T follicular helper cell (primary cell): Measurements from ENCODE around the gene MAP6.
"Not testable (repeated sequence)": the region's sequence is repeated elsewhere in the genome, so short reads cannot be mapped to it uniquely, and the experiment has no call there.

Source experiments
- DNase-seq: peaks from one replicate; pipeline ENCODE4 v3.0.0-alpha.2; 2020; ENCODE audit warnings: low read depth

Gene MAP6

DNA sequence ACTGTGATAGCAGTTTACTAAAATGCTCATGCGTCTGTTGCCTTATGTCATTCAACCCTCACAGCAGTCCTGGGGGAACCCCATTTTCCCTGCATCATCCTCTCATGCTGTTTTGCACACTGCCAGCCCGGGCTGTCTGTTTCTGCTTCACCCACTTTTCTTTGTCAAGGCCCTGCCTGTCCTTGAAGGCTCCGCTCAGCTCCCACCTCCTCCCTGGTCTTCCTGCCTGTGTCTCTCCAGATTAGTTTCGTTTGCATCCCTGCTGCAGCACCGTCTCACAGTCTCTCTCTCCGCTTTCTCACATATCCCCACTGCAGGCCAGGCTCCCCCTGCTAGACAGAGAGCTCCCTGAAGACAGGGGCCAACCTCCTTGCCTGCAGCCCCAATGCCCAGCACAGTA, 76.9 kb downstream of the MAP6 start:
- no peak for DNase-seq

DNA sequence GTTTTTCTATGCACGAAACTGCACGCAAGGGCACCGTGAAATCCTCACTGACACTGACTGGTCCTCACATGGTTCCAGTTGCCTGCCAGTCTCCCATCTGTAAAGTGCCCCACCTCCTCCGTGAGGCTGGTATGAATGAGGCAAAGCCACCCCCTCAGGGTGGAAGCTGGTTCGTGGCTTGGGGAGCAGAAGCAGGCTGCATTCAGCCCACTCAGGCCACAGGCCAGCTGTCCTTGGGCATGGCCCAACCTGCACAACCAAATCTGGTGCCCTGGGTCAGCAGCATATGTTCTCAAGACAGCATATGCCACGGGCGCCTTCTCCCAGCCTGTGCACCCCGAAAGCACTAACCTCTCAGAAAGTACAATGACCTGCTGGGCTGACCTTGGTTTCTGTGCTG, 77.5 kb downstream of the MAP6 start:
- DNase-seq, result no peak

DNA sequence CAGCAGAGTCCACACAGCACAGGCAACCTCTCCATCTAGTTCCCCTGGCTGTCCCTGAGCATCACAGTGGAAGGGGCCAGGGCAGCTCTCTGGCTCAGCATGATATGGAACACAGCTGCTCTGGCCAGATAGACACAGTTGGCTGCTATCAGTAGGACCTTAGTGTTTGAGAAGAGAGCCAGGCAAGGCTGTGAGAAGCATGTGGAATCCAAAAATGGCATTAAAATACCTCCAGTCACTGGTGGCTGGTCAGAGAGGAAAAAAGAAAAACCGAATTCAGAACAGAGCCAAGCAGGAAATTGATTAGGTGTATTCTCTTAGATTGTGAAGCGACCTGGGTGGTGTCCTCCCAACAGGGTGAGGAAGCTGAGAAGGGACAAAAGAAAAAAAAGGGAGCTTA, 78.9 kb downstream of the MAP6 start:
- DNase-seq, result no peak

DNA sequence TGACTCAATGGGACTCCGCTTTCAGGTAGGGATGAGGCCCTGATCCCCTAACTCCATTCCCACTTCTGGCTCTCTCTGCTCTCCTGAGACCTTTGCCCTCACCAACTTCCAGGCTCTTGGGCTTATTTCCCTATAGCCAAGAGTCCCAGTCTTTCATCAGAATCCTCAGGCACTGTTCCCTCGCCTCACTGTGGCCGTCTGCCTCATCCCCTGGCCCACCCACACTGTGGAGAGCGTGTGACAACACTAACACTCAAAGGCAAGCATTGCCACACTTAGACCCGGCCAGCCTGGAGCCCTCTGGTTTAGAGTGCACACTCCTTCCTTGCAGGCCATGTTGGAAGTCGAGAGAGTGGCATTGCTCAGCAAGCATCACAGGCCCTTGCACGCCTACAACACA, 79.8 kb downstream of the MAP6 start:
- DNase-seq, result no peak

DNA sequence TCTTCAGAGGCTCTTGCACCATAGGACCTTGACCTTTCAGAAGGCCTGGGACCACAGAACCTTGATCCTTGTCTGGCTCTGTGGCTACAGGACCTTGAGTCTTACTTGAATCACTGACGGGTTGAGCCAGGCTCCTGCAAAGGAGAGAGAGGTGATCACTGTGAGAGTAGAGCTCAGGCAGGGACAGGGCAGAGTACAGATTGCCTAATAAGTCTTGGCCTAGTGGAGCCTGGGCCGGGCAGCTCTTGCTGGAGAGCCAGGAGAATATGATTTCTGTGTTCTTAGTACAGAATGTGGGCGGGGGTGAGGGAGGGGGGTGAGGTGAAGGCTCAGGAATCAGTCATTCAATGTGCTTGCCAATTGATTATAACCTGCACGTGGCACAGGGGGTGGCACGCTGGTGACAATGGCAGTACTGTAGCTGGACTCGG, 80.8 kb downstream of the MAP6 start:
- no peak for DNase-seq

DNA sequence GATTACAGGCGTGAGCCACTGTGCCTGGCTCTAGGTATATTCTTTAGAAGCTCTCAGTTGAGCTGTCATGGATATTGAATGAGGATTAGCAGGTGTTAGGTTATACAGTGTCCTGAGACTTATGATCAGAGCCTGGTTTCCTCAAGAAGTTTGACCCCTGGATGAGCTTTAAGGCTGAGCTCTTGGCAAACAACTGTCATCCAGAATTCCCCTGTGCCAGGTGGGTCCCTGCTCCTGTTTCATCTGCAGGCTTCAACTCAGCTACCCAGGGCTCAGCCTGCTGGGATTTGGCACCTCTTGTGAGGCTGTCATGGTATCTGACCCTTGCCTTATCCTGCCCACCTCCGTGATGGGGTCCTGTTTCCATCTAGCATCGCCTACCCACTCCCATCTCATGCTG, 82.4 kb downstream of the MAP6 start:
- no peak for DNase-seq

DNA sequence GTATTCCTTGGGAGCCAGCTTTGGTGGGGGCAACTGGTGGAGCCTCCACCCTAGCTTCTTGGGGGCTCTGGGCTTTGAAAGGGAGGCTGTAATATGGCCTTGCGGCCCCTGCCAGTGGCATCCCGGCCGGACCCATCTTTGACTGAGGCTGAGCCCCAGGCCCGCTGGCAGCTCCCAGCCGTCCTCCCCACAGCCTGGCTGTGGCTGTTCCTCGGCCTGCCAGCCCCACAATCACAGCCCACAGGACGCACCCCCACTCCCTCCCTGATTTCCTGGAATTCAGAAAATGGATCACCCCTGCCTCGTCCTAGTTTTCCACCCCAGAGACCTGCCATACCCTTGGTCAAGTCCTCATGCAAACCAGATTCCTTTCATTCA, 83.6 kb downstream of the MAP6 start:
- no peak for DNase-seq

DNA sequence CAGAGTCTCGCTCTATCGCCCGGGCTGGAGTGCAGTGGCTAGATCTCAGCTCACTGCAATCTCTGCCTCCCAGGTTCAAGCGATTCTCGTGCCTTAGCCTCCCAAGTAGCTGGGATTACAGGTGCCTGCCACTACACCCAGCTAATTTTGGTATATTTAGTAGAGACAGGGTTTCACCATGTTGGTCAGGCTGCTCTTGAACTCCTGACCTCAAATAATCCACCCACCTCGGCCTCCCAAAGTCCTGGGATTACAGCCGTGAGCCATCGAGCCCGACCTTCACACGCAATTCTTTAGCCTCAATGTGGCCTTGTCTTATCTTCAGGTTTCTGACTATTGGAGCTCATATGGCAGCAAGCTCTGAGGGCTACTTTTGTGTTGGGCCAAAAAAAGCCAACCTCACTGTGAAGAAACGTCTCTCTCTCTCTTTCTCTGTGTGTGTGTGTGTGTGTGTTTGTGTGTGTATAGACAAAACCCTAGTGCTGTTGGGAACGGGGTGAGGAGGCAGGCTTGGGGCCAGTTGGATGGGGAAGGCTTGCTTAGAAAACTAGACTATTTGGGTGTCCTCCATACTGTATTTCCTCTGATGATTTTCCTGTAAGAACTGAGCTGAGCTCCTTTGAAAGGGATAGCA, 84.1 kb downstream of the MAP6 start:
- DNase-seq, result not testable (repeated sequence)

DNA sequence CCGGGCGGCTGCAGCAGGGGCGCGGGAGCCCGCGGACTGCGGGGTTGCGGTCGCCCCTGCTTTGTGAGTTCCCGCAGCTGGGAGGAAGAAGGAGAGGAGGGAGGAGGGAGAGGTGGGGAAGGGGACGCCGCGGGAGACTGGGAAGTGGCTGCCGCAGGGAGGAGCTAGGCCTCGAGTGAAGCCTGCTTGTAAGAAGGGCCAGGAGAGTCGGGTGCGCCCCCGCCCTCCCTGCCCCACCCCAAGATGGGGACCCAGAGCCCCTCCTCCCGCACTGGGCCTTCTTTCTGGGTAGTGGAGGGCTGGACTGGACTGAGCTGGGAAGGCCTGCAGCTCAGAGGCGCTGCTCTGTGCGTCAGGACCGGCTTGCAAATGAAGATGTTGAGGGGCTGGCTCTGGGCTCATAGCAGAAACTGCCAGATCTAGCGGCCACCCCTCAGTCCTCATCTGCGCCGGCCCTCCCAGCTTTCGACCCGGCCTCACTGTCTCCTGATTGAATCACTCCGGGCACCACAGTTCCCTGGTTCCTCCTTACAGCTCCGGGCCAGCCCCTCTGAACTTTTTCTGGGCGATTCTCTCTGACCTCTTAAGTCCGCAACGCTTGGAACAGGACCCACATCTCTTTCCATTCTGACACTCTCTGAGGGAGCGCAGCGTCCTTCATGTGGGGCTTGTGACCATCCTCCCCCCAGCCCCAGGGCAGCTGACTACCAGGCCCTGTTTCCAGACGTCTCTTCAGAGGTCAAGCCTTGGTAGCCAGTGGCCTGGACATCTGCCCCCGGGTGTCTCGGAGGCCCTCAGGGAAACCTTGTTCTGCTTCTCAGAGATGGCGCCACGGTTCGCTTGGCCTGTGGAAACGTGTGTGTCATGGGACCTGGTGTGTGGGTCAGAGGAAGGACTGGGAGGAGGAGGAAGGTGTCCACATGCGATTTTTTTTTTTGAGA, 84.8 kb downstream of the MAP6 start:
- no peak for DNase-seq

DNA sequence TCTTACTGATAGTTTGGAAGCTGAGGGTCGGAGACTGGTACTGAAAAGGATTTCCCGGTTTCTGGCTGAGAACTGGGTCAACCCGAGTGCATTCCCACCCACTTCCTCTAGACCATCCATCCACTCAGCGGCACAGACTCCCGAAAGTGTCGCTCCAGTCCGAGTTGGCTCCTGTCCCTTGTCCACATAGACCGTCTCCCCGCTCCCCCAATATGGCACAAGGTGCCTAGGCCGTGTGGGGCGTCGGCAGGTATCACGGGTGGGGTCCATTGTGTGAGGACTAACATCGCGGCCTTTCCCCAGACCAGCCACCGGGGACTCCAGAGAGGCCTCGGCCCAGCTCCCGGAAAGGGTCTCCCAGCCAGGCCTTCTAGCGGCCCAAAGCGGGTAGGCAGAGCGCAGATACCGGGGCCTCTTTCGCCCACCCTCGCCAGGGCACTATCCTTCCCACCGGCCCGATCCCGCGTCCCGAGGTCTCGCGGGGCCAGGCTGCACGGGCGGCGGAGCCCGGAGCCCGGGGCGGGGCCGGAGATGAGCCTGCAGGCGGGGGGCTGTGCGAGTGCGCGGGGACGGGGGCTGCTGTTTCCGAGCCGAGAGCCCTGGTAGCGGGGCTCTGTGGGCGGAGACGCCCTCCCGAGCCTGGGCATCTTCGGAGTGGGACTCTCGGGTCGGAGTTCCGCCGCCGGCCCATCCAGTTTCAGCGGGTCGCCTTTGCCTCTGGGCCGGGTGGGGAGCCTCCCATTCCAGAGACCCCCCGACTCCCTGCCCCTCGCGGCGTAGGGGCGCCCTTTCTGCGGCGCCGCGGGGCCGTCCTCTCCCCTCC, 85.7 kb downstream of the MAP6 start:
- DNase-seq, result peak; percentile 12

DNA sequence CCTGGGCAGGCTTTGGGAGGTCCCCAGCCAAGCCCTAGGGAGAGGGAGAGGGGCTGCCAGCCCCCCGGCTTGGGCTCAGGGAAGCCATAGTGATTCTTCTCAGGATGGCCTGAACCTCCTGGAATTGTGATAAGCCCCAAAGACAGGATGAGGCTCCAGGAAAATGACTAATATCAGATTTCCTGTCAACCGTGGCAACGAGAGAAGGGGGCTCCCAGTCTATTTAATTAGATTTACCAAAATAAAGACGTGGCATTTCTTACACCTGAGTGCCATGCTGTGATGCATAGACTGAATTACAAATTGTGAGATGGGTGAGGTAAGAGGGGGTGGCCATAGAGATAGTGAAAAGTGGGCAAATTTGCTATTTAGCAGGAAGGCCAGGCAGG, 86.3 kb downstream of the MAP6 start:
- no peak for DNase-seq

DNA sequence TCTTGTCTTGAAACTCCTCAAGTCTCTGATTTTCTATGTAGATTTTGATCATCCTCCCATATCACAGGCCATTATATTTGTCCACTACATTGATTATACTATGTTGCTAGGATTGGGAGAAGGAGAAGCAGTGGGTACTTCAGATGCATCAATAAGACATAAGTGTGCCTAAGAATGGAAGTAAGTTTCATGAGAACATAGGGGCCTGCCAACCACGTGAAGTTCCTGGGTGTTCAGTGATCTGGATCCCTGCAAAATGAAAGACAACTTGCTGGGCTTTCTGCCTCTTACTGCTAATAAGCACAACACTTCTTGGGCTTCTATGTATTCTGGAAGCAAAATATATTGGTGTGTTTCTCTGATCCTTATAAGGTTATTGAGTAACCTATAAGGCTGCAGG, 89.0 kb downstream of the MAP6 start:
- no peak for DNase-seq

DNA sequence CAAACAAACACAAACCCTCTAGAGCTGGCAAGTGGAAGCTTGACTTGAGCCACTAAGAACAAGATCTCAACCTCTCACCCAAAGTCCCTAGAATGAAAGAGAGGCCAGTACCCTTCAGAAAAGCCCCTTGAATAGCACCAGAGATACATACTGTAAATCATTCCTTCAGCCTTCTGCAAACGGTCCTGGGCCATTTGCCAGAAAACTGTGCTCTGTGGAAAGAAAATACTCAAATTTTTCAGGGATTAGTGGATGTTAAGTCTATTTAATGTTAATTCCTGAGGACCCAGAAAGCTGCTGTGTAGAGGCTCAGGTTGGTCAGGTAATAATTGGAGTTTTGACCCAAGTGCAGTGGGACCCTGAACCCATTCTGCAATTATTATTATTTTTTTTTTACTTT, 89.9 kb downstream of the MAP6 start:
- no peak for DNase-seq

DNA sequence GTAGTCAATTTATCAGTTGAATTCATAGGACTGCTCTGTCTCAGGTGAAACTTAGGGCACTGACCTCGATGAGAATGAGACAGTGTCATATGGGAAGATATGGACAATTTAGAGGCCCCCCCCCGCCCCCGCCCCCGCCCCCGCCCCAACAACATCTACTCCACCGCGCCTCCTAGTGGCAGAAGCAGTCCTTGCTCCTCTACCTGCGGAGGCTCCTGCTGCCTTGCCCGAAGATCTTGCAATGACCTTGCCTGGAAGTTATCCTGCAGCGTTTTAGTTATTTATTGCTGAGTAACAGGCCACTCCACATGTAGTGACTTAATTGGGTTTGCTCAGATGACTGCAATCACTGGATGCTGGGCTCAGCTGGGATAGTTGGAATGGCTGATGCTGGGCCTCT, 91.6 kb downstream of the MAP6 start:
- peak; percentile 46 for DNase-seq

DNA sequence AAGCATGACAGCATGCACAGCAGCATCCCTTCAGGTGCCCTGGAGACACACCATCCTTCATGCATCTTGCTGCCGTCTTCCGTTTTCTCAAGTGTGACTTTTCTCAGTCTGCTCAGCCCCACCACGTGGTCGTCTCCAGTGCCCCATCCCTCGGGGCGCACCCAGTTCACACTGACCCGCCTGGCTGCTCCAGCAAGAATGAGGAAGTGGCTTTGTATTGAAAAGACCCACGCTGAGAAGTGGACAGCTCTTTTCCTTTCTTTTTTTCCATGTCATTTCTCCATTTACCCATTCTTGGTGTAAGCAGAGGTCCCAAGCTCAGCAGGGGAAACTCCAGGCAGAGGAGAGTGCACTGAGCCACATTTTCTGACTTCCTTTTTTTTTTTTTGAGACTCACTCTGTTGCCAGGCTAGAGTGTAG, 92.3 kb downstream of the MAP6 start:
- no peak for DNase-seq

DNA sequence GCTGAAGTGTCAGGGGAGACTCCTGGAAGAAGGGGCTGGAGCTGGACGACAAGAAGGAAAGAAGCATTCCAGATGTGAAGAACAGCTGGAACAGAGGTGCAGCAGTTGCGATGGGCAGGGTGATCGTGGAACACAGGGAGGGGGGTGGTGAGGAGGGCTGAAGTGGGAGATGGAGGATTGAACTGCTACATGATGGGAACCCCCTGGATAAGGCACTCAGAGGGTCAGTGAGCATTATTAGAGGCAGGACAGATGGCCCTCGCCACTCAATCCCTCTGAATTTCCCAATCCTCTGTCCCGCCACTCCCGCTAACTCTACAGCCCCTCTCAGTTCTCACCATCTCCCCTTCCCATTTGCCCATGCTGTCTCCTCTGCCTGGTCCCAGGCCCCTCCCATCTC, 92.8 kb downstream of the MAP6 start:
- DNase-seq, result no peak

DNA sequence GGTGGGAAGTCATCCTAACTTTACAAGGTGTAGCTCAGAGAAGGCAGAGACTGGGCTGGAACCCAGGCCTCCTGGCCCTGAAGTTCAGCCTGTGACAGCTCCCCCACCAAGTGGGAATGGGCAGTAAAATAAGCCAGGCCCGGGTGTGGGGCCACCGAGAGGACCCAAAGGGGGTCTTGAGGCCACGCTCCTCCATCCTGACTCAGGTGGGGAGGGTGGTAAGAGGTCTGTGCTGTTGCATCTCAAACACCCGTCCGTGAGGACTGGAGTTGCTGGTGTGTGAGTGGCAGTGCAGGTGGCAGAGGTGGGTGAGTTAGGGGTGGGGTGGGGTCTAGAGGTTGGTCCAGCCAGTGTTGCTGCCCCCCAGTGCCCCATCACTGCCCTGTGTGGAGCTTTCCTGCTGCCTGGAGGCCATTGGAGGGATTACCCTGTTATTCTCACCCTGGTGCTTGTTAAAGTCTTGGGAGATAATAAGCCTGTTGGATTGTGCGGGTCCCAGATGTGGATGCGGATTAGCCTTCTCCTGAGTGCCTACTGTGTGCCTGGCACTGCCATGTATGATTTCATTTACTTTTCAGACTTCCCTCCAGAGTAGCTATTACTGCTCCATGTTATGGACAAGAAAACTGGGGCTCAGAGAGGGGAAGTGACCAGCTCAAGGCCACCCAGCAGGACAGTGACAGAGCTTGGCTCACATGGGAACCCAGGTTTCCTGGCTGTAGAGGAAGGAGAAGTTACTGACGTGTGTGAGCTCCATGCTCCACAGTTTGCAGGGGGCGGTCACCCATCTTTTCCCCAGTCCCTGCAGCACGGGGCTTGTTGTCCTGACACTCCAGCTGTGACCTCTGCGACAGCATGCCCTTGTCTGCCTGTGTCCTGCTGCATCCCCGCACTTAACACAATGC, 93.9 kb downstream of the MAP6 start:
- DNase-seq, result no peak

DNA sequence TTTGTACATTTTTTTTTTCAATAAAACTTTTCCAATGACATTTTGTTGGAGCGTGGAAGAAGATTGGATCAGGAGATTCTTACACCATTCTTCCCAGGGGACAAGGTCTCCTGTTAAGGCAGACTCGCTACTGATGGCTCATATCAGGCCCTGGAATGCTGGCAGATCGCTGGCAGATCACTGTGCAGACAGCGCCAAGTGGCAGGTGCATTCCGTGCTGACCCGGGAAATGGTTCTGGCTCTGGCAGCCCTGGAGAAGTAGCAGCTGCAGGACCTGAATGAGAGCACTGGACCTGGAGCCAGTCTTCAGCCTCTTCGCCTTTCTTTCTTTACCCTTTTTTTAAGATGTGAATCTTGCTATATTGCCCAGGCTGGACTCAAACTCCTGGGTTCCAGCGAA, 96.1 kb downstream of the MAP6 start:
- DNase-seq, result no peak

DNA sequence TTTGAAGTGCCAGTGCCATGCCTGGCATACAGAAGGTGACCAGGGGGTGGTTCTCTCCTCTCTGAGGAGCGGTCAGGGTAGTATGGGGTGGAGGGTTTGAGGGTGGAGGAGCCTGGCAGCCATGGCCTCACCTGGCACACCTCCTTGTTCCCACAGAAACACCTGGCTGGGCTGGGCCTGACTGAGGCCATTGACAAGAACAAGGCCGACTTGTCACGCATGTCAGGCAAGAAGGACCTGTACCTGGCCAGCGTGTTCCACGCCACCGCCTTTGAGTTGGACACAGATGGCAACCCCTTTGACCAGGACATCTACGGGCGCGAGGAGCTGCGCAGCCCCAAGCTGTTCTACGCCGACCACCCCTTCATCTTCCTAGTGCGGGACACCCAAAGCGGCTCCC, 97.2 kb downstream of the MAP6 start:
- DNase-seq, result no peak

DNA sequence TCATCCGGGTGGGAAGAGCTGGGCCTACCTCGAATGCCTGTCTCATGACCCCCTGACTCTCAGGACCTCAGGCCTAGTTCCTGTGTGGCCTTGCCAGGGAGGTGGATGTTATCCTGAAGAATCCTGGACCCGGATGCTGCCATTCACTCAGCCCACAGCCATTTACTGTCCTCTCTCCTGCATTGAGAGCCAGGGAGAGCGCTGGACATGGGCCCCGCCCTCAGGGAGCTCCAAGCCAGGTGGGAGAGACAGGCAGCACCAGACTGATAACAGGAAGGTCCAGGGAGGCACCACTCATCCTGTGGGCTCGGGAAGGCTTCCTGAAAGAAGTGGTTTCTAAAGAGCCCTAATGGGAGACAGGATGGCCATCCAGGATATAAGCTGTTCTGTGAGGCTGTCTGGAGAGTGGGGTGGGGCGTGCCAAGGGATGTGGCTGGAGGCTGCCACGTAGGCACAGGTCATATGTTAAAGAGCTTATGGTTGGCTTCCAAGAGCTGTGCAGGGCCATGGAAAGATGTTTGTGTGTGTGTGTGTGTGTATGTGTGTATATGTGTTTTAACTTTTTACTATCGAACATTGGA, 98.2 kb downstream of the MAP6 start:
- DNase-seq, result no peak

DNA sequence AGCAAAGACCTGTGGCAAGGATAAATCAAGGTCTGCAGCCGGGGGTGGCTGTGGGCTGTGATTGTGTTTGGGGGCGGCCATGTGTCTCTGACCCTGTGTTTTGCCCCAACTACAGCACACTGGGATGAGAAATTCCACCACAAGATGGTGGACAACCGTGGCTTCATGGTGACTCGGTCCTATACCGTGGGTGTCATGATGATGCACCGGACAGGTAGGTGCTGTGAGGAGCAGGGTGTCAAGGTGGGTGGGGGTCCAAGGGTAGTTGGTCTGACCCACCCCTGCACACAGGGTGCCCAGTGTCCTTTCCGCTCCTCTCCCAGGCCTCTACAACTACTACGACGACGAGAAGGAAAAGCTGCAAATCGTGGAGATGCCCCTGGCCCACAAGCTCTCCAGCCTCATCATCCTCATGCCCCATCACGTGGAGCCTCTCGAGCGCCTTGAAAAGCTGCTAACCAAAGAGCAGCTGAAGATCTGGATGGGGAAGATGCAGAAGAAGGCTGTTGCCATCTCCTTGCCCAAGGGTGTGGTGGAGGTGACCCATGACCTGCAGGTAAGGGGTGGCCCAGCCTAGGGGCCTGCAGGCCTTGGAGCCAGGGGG, 100.1 kb downstream of the MAP6 start:
- DNase-seq, result no peak
